Fibroblast of lung (primary cell): ENCODE data around the gene MBL2.

Source experiments
- CTCF ChIP-seq, 2 donors: IDR thresholded peaks in 1 of 2; conservative IDR thresholded peaks in 1 of 2; 1 replicate in 1 of 2; 2 replicates in 1 of 2; pipeline ENCODE4 v1.5.1; 2011 to 2012; ENCODE audit warnings: low read length in 2 of 2, control low read depth in 1 of 2, inconsistent platforms in 1 of 2, low read depth in 1 of 2, mild to moderate bottlenecking in 1 of 2
- EZH2 ChIP-seq: IDR thresholded peaks from 2 replicates; pipeline ENCODE4 v1.5.1; 2012; ENCODE audit warnings: low read length, control low read depth, mild to moderate bottlenecking; ENCODE audit errors: missing control alignments

DNA sequence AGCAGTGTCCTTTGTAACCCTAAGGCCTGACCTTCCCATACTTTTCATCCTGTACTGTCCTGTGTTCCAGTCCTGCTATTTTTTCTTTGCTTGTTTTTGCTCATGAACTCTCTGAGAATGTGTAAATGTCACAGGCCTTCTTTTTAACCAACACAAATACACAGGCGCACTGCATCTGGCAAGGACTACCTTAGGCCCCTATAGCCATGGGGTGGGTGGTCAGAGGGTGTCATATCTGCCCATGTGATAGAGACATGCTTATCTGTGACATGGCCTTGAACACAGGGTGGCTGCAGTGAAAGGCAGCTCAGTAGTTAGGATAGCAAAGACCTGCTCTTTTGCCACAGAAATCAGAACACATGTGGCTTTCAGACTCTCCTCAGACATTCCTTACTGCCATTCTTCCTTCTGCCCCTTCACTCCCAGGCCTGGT, 3.9 kb upstream of the MBL2 start:
- TF ChIP-seq EZH2 (no peak), CTCF (conservative IDR thresholded peaks at IDR 0.05 in 1 of 2, IDR thresholded peaks at IDR 0.05 in 1 of 2; ENCODE audit: low read depth in 1 of 2, low read length in 2 of 2) (no peak)
